ELR (cell line): ENCODE results near the gene RAB2B.

ENCODE experiments used
- DNase-seq: peaks from one replicate; pipeline ENCODE4 v3.0.0-alpha.2; 2015; ENCODE audit warnings: low read depth

The RAB2B gene

DNA sequence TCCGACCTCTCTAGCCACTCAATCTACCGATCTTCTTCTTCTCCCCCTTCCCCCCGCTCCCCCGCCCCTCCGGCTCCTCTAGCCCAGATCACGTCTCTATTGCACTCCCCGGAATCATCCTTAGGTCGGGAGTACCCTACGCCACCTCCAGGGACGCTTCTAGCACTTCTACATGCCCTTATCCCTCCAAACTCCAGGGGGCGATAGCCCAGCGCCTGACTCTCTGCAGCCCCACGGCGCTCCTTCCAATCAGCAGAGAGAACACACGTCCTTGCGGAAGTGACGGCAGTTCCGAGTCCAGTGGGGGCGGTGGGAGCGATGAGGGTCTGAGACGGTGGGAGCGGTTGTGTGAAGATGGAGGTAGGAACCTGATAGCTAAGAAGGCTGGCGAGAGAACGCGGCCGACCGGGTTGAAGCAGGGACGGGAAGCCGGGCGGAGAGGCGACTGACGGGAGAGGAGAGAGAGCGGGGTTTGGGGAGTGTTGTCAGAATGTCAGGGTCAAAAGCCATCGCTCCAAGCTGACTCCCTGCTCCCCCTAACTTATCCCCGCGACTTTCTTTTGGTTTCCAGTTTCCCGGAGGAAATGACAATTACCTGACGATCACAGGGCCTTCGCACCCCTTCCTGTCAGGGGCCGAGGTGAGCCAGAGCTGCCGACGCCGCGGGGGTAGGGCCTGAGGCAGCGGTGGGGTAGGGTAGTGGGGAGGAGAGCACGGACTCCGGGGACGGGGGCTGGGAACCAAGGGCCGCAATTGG, at the start of gene RAB2B, which contains the start of gene TOX4:
Gene RAB2B, minus strand, starts transcription at position 35 of the 757 bp plus-strand sequence. CDS start 87 bp downstream, outside the sequence.
Gene TOX4, plus strand, starts transcription at position 271 of the 757 bp plus-strand sequence. Its CDS starts 84 bp downstream, at position 355.
- DNase-seq = peak; percentile 98

DNA sequence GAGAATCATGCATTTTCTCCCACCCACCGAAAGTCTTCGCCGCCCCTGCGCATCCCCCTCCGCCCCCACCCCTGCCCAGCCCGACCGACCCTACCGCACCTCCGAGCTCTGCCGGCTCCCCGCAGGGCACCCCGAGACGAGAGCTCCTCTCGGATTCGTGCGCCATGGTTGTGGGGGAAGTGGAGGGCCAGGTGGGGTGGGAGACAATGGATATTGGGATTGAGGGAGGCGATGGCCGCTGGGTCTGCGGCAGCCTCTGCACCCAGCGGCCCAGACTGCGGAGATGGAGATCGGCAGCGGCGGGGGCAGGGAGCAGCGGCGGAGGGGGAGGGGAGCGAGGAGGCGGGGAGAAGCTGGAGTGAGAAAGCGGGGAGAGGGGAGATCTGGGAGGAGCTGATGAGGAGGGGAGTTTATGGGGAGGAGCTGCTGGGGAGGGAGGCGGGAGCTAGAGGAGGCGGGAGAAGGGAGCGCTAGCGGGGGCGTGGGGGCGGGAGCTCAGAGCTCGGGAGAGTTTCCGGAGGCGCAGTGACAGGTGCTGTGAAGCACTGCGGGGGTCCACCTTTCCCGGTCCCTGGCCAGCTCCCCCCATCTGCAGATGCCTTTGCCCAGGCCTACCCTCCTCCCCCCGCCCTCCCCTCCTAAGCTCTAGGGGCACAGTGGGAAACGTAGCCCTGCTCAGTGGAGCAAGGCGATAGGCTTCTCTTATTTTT, 49.4 kb upstream of the RAB2B start, which contains the start of gene SALL2:
Gene SALL2, minus strand, starts transcription at position 385 of the 710 bp plus-strand sequence. Its CDS starts 219 bp downstream, at position 166.
- peak; percentile 58 for DNase-seq

DNA sequence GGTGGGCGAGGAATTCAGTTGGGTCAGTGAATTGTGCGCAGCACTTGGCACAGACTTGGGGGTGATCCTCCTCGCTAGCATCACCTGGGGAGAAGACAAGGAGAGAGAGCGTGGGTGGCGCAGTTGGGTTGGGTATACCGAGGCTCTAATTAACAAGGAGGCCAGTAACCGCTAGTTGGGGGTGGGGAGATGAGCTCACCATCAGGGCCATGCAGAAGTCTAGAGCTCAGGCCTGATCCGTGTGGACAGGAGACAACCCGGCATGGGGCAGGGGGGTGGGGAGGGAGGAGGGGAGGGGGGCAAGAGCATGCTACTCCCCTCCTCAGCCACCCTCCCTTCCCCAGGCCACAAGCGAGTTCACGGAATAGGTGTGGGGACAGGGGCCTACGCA, 48.8 kb upstream of the RAB2B start:
- DNase-seq = no peak

DNA sequence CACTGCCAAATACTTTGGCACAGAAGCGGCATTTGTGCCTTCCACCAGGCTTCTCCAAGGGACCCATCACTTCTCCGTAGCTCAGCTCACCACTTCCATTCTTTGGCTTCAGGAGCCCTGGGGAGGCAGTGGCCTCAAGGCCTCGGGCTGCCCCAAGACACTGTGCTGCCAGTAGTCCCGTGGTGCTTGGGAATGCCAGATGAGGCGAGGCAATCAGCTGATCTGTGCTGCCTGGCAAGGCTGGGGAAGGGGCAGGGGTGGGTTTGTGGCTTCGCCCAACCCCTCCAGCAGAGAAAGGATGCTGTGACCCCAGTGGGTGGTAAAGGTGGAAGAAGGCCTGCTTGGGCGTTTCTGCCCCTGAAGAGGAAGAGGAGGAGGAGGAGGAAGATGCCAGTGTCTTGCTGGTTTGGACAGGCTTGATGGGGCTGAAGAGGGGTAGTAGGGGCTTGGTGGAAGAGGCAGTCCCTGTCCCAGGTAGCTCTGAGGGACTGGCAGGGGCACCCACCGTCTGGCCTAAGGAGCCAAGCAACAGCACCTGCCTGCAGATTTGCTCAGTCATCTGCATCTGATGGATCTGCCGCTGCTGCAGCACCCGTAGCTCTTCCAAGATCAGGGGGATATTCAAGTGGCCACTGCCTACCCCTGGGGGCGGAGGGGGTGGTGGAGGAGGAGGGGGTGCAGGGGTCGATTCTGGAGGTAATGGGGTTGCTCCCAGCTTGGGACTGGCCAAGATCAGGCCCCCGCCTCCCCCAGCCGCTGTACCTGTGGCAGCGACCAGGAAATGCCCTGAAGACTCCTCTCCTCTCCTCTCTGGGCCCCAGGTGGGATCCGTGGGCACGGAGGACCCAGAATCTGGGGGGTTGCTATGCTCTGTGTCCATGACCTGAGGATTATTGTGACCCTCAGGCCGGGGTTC, 48.1 kb upstream of the RAB2B start:
- no peak for DNase-seq

DNA sequence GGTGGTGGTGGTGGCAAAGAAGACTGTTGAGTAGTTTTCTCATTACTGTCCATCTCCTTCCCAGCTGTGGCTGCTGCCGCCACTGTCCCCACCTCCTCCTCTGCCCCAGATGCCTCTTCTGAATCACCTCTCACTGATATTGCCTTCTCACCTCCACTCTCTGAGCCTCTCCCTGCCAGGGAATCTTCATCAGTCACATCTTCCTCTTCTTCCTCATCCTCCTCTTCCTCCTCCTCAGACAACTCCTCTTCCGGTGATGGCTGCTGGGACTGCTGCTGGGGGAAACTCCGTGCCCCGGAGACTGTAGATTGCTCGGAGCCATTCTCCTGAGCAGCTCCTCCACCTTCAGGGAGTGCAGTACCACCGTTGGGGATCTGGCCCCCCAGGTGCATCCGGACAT, 46.4 kb upstream of the RAB2B start:
- DNase-seq = no peak

DNA sequence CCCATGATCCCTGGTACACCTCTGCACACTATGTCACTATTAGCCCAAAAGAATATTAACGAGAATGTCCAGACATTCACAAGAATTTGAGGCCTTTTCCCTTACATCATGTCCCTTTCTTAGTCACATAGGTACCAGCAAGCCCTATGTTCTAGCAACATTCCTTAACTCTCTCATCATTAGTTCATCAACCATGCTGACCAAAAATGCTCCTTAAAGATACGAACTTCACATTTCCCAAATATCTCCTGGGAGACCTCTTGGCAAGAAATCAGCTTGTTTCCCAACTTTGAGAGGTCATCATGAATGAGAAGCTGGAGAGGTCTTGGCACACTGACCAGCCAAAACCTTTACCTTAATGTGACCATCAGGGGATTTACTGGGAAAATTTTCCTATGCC, 44.7 kb upstream of the RAB2B start:
- DNase-seq = peak; percentile 65

DNA sequence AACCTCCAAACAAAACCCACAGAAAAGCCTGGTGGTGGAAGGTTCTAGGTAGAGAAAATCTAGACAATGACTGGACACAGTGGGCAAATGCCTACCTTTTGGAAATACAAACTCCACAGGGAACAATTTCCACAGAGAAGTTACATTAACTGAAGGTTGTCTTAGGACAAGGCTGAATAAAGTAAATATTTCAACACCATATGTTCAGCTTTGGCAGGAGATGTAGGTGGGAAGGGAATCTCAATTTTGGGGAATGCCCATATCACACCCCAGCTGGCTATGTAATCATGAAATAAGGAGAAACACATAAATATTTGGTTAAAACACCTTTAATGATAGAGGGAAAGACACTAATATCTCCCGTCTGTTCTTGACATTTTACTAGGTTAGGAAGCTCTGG, 44.0 kb upstream of the RAB2B start:
- DNase-seq = no peak

DNA sequence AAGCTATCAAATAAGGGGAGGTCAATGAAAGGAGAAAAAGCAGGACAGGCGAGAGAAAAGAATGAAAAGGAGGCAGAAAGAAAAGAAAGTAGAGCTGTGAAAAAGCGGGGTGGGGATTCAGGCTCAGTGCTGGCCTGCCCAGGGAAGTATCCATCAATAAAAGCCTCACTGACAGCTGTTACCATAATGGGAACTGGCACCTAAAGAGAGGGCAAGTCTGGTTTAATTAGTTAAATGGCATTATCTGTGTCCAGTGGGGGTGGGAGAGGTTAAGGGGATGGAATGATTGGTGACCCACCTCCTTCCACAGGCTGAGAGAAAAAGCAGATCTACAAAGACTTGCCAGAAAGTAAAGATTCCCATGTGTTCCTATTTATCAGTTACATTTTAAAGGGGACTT, 42.0 kb upstream of the RAB2B start:
- DNase-seq = no peak

DNA sequence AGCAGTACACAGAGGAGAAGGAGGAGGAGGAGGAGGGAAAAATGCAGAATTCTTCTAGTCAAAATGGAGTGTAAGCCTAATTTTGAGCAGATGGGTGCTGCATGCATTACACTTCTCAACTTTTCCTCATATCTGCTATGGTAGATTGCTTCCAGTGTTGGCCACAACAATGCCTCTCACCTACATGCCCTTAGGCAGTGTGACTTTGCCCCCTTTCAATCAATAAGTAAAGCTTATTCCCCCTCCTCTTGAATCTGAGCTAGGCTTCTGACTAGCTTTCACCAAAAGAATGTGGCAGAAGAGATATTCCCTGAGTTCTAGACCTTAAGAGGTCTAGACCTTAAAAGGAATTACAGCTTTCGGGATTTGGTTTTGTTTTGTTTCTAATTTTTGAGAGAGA, 37.6 kb upstream of the RAB2B start:
- DNase-seq = no peak

DNA sequence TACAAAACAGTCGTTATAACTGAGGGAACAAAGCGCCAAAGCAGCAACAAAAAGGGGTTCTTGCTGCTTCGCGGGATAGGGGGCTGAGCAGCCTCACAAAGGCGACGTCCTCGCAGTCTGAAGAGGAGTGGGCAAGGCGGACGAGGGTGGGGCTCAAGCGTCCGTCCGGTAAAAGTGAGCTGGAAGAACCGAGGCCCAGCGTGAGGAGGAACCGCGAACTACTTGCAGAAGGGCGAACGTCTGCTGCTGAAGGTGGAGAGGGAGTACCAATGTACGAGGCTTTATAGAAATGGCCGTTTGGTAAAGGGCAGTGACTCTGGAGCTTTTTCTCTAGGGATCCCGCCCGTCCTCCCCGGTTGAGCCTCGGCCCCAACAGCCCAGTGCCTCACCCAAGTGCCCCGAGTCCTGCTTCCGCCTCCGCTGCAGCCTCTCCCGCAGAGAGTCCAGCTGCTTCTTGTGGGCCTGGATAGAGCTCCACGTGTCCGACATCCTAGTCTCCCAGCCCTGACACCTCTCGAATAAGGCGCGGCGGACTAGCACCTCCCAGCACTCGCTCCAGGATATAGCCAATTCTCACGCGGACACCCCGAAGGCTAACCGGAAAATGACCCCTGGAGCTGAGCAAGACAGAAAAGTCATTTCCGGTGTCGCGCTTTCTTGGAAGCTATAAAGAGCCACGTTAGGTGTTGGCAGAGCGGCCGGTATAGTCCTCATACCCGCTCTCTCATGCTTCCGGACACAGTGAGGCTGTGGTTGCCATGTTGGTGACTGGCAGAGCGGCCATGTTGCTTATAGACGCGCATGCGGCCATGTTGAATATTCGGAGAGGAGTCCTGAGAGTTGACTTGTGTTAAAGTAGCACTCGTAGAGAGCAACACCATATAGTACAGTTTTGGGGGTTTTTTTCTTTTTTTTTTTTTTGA, 34.2 kb upstream of the RAB2B start, which contains the start of gene METTL3:
Gene METTL3, minus strand, starts transcription at position 606 of the 923 bp plus-strand sequence. Its CDS starts 117 bp downstream, at position 489.
- DNase-seq = peak; percentile 99

DNA sequence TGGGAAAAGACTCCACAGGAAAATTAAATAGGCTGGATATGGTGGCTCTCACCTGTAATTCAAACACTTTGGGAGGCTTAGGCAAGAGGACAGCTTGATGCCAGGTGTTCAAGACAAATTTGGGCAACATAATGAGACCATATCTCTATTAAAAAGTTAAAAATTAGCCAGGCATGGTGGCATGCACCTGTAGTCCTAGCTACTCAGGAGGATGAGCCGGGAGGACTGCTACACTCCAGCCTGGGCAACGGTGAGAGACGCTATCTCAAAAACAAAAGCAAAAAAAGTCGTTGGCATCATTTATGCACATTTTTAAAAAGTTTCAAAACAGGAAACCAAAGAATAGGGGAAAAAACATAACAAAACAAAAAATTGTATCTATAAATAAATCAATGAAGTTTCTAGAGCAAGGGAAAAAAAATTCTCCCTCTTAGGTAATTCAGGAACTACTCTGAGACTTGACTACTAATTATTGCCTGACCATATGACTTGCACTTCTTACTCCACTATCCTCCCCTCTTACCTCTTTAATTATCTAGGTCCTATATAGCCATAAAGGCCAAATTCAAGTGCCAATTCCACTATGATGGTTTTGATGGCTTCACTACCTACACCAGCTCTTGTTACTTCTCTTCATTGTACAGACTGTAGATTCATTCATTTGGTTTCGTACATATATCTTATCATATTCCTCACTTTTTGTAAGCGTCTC, 32.8 kb upstream of the RAB2B start:
- no peak for DNase-seq

DNA sequence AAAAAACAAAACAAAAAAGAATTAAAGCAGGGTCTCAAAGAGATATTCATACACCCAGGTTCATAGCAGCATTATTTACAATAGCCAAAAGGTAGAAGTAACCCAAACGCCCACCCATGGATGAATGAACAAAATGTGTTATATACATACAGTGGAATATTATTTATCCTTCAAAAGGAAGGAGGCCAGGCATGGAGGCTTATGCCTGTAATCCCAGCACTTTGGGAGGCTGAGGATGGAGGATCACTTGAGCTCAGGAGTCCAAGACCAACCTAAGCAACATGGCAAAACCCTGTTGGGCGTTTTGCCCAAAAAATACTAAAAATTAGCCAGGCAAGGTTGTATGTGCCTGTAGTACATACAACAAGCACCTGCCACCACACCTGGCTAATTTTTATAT, 29.8 kb upstream of the RAB2B start:
- DNase-seq = no peak

DNA sequence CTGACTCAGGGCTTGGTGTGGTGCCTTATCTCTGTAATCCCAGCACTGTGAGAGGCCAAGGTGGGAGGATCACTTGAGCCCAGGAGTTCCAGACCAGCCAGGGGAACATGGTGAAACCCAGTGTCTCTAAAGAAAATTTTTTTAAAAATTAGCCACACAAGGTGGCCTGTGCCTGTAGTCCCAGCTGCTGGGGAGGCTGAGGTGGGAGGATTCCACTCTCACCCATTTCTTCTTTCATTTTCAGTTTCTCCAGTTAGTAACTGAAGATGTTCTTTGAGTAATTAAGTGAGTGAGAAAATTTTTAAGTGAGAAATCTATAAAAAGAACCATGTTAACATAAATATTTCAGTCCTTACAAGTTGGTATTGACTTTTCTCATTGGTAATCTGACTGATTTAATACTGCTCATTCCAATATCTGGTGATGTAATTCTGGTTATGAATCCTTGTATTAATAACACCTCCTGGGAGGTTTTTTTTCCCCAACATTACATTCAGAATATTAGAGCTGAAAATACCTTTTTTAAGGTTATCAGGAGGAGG, 28.3 kb upstream of the RAB2B start:
- DNase-seq = no peak

DNA sequence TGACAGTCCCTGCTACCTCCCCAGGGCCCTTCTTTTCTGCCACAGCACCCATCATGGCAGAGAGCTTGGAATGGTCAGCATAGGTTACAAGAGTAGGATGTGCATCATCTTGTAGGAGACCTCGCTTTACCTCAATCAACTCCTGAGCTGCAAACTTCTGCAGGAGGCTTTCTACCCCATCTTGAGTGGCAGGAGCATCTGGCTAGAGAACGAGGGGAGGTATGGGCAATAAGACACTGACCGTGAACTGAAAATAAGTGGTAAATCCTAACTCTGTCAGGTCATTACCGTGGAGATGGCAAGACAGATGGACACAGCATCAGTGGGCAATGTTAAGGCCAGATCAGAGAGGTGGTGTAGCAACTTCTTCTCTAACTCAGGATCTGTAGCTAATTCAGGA, 26.6 kb upstream of the RAB2B start:
- no peak for DNase-seq

DNA sequence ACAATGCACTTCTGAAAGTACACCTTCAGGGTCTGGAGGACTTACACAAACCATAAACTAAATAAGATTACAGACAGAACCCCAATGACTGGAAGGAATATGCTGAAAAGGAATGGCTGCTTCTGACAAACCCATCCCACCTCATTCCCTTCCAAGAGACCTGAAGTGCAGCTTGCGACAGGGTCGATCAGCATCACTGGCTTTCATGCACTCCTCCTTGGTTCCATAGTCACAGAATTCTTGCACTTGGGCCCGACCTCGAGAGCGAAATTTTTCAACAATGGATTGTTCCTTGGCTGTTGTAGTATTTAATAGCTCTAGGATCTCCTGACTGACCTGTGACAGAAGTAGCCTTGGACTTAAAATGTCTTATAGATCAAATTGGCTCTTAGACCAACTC, 24.8 kb upstream of the RAB2B start:
- DNase-seq = no peak

DNA sequence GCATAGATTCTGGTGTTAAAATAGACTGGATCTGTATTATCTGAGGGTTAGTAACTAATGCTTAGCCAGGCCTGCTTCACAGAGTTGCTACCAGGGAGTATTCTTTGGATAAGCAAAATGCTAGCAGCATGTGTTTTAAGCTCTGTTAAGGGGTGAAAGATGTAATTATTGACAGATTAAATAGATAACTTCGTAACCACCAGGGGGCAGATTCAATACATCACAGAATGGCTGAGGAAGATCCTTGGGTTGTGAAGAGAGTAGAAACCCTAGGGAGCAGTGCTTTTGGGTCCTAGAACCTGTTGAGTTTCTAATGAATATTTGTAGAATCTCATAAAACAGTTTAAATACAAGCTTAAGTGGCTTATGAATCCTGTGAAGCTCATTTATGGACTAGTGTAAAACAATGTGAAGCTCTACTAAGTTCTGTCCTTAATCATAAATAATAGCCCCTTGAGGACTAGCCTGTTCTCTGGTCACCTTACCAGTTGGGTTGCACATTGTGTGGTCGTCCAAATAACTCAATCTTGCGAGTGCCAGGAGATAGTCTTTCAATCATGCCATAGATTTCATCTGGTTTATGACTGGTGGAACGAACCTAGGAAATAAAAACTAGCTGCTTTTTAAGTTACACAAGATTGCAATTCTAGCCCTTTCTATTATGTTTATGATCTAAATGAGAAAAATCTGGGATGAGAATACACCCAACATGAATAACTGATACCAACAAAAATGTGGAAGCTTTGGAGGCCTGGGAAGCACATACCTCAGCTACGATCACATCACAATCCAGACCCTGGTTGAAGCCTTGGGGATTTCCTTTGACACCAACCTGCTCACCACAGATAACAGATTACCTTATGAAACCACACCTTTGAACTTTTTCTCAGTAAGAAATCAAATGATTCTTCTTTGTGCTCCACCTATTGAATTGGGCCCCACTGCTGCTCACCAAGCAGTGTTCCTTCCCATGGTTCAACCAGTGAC, 22.1 kb upstream of the RAB2B start:
- DNase-seq = peak; percentile 70

DNA sequence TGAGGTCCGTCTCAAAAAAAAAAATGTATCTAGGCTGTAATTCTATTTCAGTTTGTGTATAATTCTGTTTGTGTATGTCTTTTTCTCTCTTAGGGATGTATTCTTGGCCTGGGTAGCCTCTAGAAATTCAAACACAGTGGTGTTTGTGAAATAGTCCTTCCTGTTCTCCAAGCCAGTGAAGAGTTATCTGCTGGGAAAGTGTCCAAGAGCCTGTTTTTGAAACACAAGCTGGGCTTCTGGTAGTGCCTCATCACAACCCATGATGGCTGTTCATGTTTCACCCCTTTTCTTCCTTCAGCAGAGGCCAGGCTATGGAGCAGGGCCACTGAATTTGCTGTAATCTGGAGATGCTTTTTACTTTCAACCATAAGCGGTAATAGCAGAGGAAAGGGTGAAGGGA, 19.7 kb upstream of the RAB2B start:
- no peak for DNase-seq

DNA sequence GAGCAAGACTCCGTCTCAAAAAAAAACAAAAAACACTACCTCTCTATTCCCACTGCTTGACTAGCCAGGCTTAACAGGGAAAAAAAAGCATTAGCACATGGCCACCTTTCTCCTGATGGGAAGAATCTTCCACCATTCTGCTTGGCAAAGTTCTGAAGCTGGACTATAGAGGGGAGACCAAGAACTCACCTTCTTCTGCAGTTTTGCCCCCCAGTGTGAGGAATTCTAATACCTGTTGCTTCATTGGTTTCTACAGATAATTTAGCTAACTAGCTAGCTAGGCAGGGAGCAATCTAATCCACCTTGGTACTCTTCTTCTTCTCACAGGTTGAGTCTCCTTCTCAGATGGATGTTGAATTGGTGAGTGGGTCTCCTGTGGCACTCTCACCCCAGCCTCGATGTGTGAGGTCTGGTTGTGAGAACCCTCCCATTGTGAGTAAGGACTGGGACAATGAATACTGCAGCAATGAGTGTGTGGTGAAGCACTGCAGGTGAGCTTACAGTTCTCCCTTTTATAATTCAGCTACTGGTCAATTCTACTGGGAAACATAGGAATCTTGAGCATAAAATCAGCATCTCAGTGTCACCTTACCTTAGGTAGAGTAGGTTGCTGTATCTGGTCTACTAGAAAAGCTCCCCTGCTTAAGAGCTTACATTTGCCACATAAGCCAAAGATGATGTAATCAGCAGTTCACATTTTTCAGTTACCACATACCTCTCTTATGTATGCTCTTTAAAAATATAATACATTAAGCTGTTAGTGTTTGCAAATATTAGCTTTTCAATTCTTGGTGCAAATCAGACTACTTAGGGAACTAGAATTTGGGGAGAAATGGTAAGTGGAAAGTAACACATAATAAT, 18.4 kb upstream of the RAB2B start:
- DNase-seq = no peak
